GM12874 (cell line): ENCODE results near the gene CSRNP2.

Source experiments
- CTCF ChIP-seq: IDR thresholded peaks from 2 replicates; pipeline ENCODE4 v1.5.1; 2011; ENCODE audit warnings: low read depth, mild to moderate bottlenecking, control low read depth, low read length, moderate library complexity; ENCODE audit not compliant: insufficient read depth

Gene CSRNP2

GRCh38 chr12:51086933-51087332 lies 3.5 kb upstream of the CSRNP2 start:
- TF ChIP-seq CTCF = no peak

GRCh38 chr12:51085757-51086156 lies 2.4 kb upstream of the CSRNP2 start:
- no peak for TF ChIP-seq CTCF

- TF ChIP-seq CTCF = no peak
These were observed 753 bp downstream of the CSRNP2 start for GRCh38 chr12:51082561-51083125.

GRCh38 chr12:51081421-51081820 lies 2.0 kb downstream of the CSRNP2 start:
- no peak for TF ChIP-seq CTCF

- no peak for TF ChIP-seq CTCF
These were observed 3.3 kb downstream of the CSRNP2 start for GRCh38 chr12:51080136-51080535.

GRCh38 chr12:51077930-51078329 lies 5.5 kb downstream of the CSRNP2 start:
- no peak for TF ChIP-seq CTCF

- TF ChIP-seq CTCF = no peak
These were observed 7.0 kb downstream of the CSRNP2 start for GRCh38 chr12:51076236-51076930.
